Fibroblast of pulmonary artery (primary cell): ENCODE data around the gene LAMA3.
A peak's percentile ranks its signal among the peaks of the same experiment; 100 is the strongest.
"Not testable (repeated sequence)": the region's sequence is repeated elsewhere in the genome, so short reads cannot be mapped to it uniquely, and the experiment has no call there.

Experiments used
- DNase-seq: peaks from one replicate; pipeline ENCODE4 v3.0.0-alpha.2; 2010; ENCODE audit warnings: low read depth
- H3K4me3 ChIP-seq: replicated peaks from 2 replicates; pipeline ENCODE4 v1.5.1; 2011; ENCODE audit warnings: low read depth, mild to moderate bottlenecking, control low read depth, low read length, moderate library complexity
- CTCF ChIP-seq: IDR thresholded peaks from 2 replicates; pipeline ENCODE4 v1.5.1; 2011; ENCODE audit warnings: mild to moderate bottlenecking, control low read depth, low read length, inconsistent platforms; ENCODE audit errors: missing control alignments

Gene LAMA3

GRCh38 chr18:23727707-23728493 is 38.6 kb downstream of the LAMA3 start:
- TF ChIP-seq CTCF: no peak
- DNase-seq: no peak
- H3K4me3 ChIP-seq: no peak overlapping the region

GRCh38 chr18:23730857-23731256 is 41.6 kb downstream of the LAMA3 start:
- DNase-seq: no peak
- H3K4me3 ChIP-seq: no peak overlapping the region
- no peak for TF ChIP-seq CTCF

GRCh38 chr18:23731861-23732260 is 42.6 kb downstream of the LAMA3 start:
- TF ChIP-seq CTCF: no peak
- no peak for DNase-seq
- no peak overlapping the region for H3K4me3 ChIP-seq

GRCh38 chr18:23732439-23732838 is 43.2 kb downstream of the LAMA3 start:
- DNase-seq: no peak
- no peak for TF ChIP-seq CTCF
- no peak overlapping the region for H3K4me3 ChIP-seq

- H3K4me3 ChIP-seq, DNase-seq: not testable (repeated sequence)
Observed at GRCh38 chr18:23733265-23733664, 44.0 kb downstream of the LAMA3 start.

- no peak for DNase-seq
- no peak for TF ChIP-seq CTCF
- H3K4me3 ChIP-seq: no peak overlapping the region
Observed at GRCh38 chr18:23733895-23734294, 44.6 kb downstream of the LAMA3 start.

GRCh38 chr18:23735021-23735464 is 45.8 kb downstream of the LAMA3 start:
- H3K4me3 ChIP-seq: no peak overlapping the region
- no peak for TF ChIP-seq CTCF
- peak; percentile 75 for DNase-seq
